GM18498 (cell line): ENCODE results near the gene ADGRG7.

Experiments
- ATAC-seq: cut with Tn5 transposase; IDR thresholded peaks from one replicate; pipeline ENCODE4 v1.9.1; 2021; ENCODE audit warnings: mild to moderate bottlenecking, moderate library complexity; ENCODE audit not compliant: unreplicated experiment

The ADGRG7 gene

GRCh38 chr3:100600181-100601042, 9.0 kb upstream of the ADGRG7 start:
- no peak for ATAC-seq

DNA sequence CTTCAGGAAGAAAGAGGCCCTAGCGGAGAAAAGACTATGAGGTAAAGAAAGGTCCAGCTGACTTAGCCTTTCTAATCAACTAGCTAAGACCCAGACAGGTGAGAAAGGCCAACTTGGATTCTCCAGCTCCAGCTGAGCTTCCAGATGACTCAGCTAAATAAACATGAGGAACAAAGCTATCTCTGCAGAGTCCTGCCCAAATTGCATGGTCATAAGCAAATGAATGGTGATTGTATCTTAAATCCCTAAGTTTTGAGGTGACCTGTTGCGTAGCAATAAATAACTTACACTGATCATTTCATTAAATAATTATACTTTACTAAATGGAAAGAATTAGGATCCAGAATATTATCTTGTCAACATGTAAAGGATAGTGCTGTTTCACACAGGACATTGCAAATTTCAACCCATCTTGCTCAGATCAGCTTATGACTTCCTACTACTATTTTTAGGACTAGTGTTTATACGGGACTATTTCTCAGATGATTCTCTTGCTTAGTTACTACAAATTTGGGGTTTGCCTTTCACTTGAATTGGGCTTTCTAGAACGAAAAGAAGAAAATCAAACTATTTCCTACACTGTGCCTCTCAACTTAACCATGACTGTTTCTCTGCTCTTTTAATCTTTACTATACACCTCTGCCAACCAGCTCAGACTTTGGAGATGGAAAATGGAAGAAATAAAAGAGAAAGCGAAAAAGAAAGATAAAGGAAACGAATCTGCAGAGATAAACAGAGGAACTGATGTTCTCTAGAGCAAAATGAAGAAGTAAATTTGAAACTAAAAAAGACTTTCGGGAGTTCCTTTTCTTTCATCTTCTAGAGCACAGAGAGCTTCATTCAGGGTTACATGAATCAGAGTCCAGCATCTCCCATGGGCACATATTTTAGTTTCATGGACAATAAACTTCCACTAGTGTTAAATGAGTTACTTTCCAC, 6.6 kb upstream of the ADGRG7 start:
- peak; percentile 44 for ATAC-seq

GRCh38 chr3:100603469-100603868, 5.9 kb upstream of the ADGRG7 start:
- peak; percentile 48 for ATAC-seq

DNA sequence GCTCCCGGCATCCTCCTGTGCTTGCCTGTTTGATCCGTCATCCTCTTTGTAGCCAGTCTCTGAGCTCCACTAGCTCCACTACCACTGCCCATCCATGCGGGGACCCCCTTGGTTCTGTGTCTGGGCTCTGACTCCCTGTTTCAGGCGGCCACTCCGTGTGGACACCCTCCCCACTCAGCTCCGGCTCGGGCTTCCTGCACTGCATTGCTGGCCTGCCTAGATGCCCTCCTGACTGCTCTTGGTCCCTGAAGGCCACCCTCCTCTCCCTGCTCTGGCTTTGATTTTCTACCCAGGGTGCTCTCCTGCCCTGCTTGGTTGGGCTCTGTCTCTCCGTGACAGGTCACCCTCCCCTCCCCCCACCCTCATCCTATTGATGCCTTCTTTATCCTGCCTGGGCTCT, 4.0 kb upstream of the ADGRG7 start:
- ATAC-seq = no peak

- peak; percentile 83 for ATAC-seq
These were observed 2.4 kb upstream of the ADGRG7 start for GRCh38 chr3:100606894-100607512.

GRCh38 chr3:100609963-100610362, 562 bp downstream of the ADGRG7 start:
- ATAC-seq = no peak

DNA sequence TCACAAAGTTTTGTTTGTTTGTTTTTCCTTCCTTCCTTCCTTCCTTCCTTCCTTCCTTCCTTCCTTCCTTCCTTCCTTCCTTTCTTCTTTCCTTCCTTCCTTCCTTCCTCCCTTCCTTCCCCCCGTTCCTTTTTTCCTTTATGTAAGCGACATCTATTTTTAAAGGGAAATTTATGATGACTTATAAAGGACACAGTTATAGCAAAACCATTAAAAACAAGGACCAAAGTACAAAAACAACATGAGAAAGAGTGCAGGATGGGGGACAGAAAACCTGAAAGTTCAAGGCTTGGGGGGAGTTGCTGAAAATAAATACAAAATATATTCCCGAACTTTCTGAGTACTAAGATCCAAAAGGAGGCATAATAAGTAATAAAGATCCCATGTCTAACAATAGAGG, 1.8 kb downstream of the ADGRG7 start:
- ATAC-seq = no peak

DNA sequence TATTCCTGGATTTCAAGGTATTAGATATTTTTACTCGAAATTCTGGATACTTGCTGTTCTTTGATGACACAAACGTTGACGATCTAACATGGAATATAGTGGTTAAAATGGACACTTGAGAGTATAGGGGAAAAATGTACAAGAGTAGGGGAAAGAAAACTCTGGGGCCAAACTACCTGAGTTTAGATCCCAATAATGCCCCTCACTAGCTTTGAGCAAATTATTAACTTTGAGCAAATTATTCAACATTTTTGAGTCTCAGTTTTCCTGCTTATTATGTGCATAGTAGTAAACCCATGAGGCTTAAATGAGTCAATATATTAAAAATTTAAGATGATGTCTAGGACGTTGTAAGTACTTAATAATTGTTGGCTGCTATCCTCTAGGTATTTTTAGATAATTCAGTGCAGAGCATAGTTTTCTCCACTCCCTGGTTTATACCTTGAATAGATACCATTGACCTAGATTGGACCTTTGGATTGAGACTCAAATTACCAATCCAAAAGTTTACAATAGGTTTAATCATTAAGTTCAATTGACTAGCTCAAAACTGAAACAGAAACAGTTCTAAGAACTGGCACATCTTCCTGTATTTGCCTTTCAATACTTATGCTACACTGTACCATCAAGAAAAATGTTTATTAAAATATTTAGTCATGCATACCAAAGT, 4.5 kb downstream of the ADGRG7 start:
- peak; percentile 84 for ATAC-seq

DNA sequence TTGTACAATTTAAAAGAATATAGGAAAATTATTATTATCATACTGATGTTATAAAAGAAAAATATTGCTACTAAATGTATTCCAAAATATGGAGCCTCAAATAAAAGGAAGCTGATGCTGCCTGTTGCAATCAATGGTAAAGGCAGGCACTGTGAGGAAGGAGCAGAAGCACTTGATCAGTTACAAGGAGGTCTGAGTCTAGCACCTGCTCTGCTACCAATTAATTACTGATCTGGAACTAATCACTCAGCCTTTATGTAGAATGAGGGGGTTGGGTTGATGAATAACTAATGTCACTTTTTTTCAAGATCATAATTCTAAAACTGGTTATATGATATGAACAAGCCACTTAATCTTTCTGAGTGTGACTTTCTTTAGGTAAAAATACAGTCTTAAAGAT, 5.5 kb downstream of the ADGRG7 start:
- no peak for ATAC-seq

GRCh38 chr3:100615684-100616083, 6.3 kb downstream of the ADGRG7 start:
- ATAC-seq = no peak

- no peak for ATAC-seq
These were observed 11.8 kb downstream of the ADGRG7 start for GRCh38 chr3:100621251-100621650.

GRCh38 chr3:100627491-100627890, 18.1 kb downstream of the ADGRG7 start:
- ATAC-seq = no peak

DNA sequence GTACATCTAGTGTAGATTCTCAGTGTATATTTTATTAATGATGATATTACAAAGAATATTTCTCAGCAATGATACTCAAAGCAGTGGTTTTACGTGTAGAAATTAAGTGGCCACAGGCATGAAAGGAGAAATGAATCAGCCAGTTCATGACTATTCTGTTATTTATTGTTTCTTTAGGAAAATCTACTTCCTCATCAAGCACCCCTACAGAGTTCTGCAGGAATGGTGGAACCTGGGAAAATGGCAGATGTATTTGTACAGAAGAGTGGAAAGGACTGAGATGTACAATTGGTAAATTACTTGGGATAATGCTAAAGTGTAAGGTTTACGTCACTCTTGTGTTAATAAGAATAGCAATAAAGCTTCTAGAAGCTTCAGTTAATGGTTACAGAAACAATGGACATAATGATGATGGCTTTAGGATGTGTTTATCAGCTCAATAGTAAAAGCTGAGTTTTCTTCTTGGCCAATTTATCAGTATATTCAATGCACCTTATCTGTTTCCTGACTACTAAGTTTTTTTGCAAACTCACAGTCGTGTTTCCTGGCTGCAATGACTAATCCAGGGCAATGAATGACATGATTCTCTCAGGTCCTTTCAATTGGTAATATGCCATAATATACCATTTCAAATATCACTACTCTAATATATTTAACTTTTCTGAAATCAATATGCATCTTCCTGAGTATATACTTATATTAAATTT, 20.2 kb downstream of the ADGRG7 start:
- no peak for ATAC-seq

DNA sequence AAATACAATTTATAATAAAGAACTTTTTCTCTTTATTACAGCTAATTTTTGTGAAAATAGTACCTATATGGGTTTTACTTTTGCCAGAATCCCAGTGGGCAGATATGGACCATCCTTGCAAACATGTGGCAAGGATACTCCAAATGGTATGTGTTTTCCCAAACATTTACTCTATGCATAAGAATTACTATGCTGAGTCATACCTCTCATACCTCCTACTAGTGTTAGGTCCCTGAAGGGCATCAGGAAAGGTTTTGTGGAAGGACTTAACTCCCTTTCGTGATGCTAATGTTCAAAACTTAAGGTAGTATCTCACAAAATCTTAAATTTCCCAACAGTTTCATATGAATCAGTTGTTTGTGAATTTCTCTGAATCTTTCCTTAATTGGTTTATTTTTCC, 21.3 kb downstream of the ADGRG7 start:
- no peak for ATAC-seq

DNA sequence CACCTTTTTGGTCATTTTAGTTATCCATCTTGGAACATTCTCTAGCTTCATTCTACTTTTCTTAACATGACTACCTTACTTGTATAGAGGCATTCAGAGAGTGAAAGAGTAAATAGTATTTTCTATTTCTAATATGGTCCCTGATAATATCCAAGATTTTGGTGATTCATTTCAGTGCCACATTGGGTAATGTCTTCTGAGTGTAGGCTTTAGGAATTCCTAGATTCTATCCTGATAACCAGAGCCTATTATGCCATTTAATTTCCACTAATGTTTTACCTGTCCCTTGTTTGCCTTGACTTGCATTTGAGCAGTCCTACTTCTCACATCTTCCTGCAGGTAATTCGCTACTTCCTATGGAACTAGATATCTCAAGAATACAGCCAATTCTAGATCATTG, 21.8 kb downstream of the ADGRG7 start:
- ATAC-seq = no peak

- peak; percentile 53 for ATAC-seq
These were observed 25.3 kb downstream of the ADGRG7 start for GRCh38 chr3:100634493-100635272.

DNA sequence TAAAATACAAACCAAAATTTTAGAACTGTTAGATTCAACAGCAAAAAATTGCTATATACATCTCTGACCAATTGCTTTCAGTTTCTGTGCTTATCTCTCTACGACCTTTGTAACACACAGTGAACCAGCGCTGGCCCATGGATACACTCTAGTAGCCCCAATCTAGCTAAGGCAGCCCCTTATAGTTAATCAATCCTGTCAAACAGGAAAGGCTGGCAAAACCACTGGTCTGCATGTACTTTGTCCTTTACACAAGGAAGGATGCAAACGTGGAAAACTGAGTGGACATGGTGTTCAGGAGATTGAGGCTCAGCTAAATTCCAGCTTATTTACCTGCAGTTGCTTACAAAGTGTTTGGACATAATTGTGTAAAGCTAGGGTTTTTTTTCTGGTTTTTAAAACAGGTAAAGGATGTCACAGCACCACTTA, 25.9 kb downstream of the ADGRG7 start:
- ATAC-seq = peak; percentile 40

GRCh38 chr3:100637197-100637631, 27.8 kb downstream of the ADGRG7 start:
- ATAC-seq = no peak

- no peak for ATAC-seq
These were observed 31.2 kb downstream of the ADGRG7 start for GRCh38 chr3:100640633-100641032.
